CD4-positive, alpha-beta T cell (primary cell): ENCODE data around the gene GPC1. TPM values are rescaled to one million over a fixed set of nuclear protein-coding genes. Genes with fewer than 3 reads are reported as not detected.

Experiments used
- ATAC-seq: fragments of 200-7000 bp; cut with Tn5 transposase; one replicate; pipeline ENCODE4 v1.10.0; 2022; ENCODE audit warnings: mild to moderate bottlenecking; ENCODE audit not compliant: poor library complexity
- CTCF ChIA-PET: fragments of 350-600 bp; sonication (Branson Sonifier 250); formaldehyde crosslinking; loops from one replicate; lab custom pipeline; 2021; ENCODE audit warnings: antibody characterized with exemption, inconsistent platforms; lab: Charles Lee
- POLR2A ChIA-PET: fragments of 350-600 bp; sonication (Branson Sonifier 250); formaldehyde crosslinking; loops from one replicate; lab custom pipeline; 2021; ENCODE audit warnings: antibody characterized with exemption, inconsistent platforms; lab: Charles Lee
- DNase-seq, 14 experiments: peaks; one replicate each; pipeline ENCODE4 v3.0.0-alpha.2; 2013 to 2020; ENCODE audit warnings: mixed read lengths in 2 of 14
- H3K27ac ChIP-seq, 2 donors: one replicate each; pipeline versions ENCODE4 v1.5.1 to v1.7.0; 2013; ENCODE audit warnings: low read length in 2 of 2, low read depth in 1 of 2, mild to moderate bottlenecking in 1 of 2
- H3K27me3 ChIP-seq, 2 experiments: 1 replicate in 1 of 2; 2 replicates in 1 of 2; pipeline versions ENCODE4 v1.6.1 to v1.7.0; 2013; ENCODE audit warnings: low read length in 2 of 2, control low read depth in 1 of 2, mild to moderate bottlenecking in 1 of 2, moderate library complexity in 1 of 2; ENCODE audit not compliant: insufficient read depth in 2 of 2, control insufficient read depth in 1 of 2
- H3K36me3 ChIP-seq: one replicate; pipeline ENCODE4 v1.6.1; 2013; ENCODE audit warnings: low read length, control low read depth; ENCODE audit not compliant: insufficient read depth
- H3K4me1 ChIP-seq: one replicate; pipeline ENCODE4 v1.6.1; 2013; ENCODE audit warnings: low read length, control low read depth; ENCODE audit not compliant: insufficient read depth
- H3K4me3 ChIP-seq: one replicate; pipeline ENCODE4 v1.5.1; 2013; ENCODE audit warnings: mild to moderate bottlenecking, low read length, moderate library complexity
- H3K9me3 ChIP-seq, 2 experiments: 1 replicate in 1 of 2; 2 replicates in 1 of 2; pipeline versions ENCODE4 v1.6.1 to v1.7.0; 2013; ENCODE audit warnings: low read length in 2 of 2, mild to moderate bottlenecking in 2 of 2, control low read depth in 1 of 2, moderate library complexity in 1 of 2; ENCODE audit not compliant: control insufficient read depth in 1 of 2, insufficient read depth in 1 of 2
- H3K27ac Mint-ChIP-seq: one replicate; pipeline ENCODE4 v1.8.0; 2020; ENCODE audit warnings: mixed read lengths
- H3K27me3 Mint-ChIP-seq: one replicate; pipeline ENCODE4 v1.8.0; 2021; ENCODE audit warnings: mixed read lengths
- H3K36me3 Mint-ChIP-seq: one replicate; pipeline ENCODE4 v1.8.0; 2021; ENCODE audit warnings: low read depth, mixed read lengths
- H3K4me1 Mint-ChIP-seq: one replicate; pipeline ENCODE4 v1.8.0; 2021; ENCODE audit warnings: low read depth, mixed read lengths
- H3K4me3 Mint-ChIP-seq: one replicate; pipeline ENCODE4 v1.8.0; 2020; ENCODE audit warnings: mild to moderate bottlenecking, mixed read lengths
- H3K9me3 Mint-ChIP-seq: one replicate; pipeline ENCODE4 v1.8.0; 2020; ENCODE audit warnings: mixed read lengths
- CTCF ChIP-seq: fragments of 200-600 bp; IDR thresholded peaks from one replicate; pipeline ENCODE4 v1.8.0; 2022; ENCODE audit warnings: antibody characterized with exemption, mild to moderate bottlenecking
- intact Hi-C, 2 experiments: fragments of 100-400 bp; cut with DNase I in 1 of 2; cut with micrococcal nuclease in 1 of 2; formaldehyde crosslinking; loops; one replicate each; pipeline versions ENCODE4 v1.15.1 to v1.9.0; 2023 to 2025; cut with DNase I, micrococcal nuclease
- total RNA-seq, 174 experiments: library from RNA in 2 of 174; stranded (reverse) in 2 of 174; gene quantifications; one replicate each; pipeline ENCODE4 v1.2.3 and lab custom pipeline; 2021 to 2026

GPC1 gene
- total RNA-seq, 2 experiments from 2014 or later: 0.58 to 0.98 TPM

GRCh38 chr2:240461471-240462072 lies 26.1 kb downstream of the GPC1 start:
- H3K36me3 ChIP-seq: no peaks in the 10 kb centered on the region
- no peak for TF ChIP-seq CTCF
- no peak overlapping the region for H3K4me3 ChIP-seq
- H3K27me3 ChIP-seq: peaks cover 0 to 8% of the 10 kb centered on the region in 2 experiments
- intact Hi-C loops: no loop called here
- CTCF ChIA-PET: no interaction called here
- ATAC-seq (no peak), DNase-seq (peak in 3 of 14 experiments; percentile 0 to 3 (median 1))
- Mint-ChIP-seq H3K27me3 (peaks cover 7% of the 10 kb centered on the region), H3K4me3 (no peak overlapping the region), H3K9me3 (no peaks in the 10 kb centered on the region), H3K4me1 (no peaks in the 10 kb centered on the region), H3K36me3 (no peaks in the 10 kb centered on the region), H3K27ac (no peak overlapping the region)
- POLR2A ChIA-PET: no interaction called here
- H3K27ac ChIP-seq: no peak overlapping the region
- peaks cover 0 to 15% of the 10 kb centered on the region in 2 experiments for H3K9me3 ChIP-seq
- no peaks in the 10 kb centered on the region for H3K4me1 ChIP-seq

- no peak overlapping the region for H3K4me3 ChIP-seq
- H3K27ac ChIP-seq: no peak overlapping the region
- H3K36me3 Mint-ChIP-seq: no peaks in the 10 kb centered on the region
- no peaks in the 10 kb centered on the region for H3K9me3 Mint-ChIP-seq
- ATAC-seq: no peak
- no peak for TF ChIP-seq CTCF
- H3K27me3 ChIP-seq: peaks cover 0 to 2% of the 10 kb centered on the region in 2 experiments
- ChIA-PET POLR2A (no interaction called here), CTCF (no interaction called here)
- H3K4me1 Mint-ChIP-seq: no peaks in the 10 kb centered on the region
- intact Hi-C loops: no loop called here
- peak in 5 of 14 experiments; percentile 0 to 33 (median 1) for DNase-seq
- H3K36me3 ChIP-seq: no peaks in the 10 kb centered on the region
- no peaks in the 10 kb centered on the region for H3K4me1 ChIP-seq
- H3K27ac Mint-ChIP-seq: no peak overlapping the region
- no peak overlapping the region for H3K4me3 Mint-ChIP-seq
- H3K9me3 ChIP-seq: peaks cover 0 to 12% of the 10 kb centered on the region in 2 experiments
- peaks cover under 1% of the 10 kb centered on the region for H3K27me3 Mint-ChIP-seq
Observed at GRCh38 chr2:240462073-240462706, 26.7 kb downstream of the GPC1 start.

- no peak overlapping the region for H3K4me3 ChIP-seq
- no peak overlapping the region for H3K4me3 Mint-ChIP-seq
- ATAC-seq (no peak), DNase-seq (peak in 3 of 14 experiments; percentile 0 to 3 (median 1))
- H3K36me3 ChIP-seq: no peaks in the 10 kb centered on the region
- H3K4me1 ChIP-seq: no peaks in the 10 kb centered on the region
- H3K4me1 Mint-ChIP-seq: no peaks in the 10 kb centered on the region
- intact Hi-C loops: no loop called here
- CTCF ChIA-PET: no interaction called here
- POLR2A ChIA-PET: no interaction called here
- no peak overlapping the region for H3K27ac ChIP-seq
- peaks cover 0 to 12% of the 10 kb centered on the region in 2 experiments for H3K9me3 ChIP-seq
- H3K9me3 Mint-ChIP-seq: no peaks in the 10 kb centered on the region
- H3K27me3 Mint-ChIP-seq: no peaks in the 10 kb centered on the region
- no peak for TF ChIP-seq CTCF
- H3K27ac Mint-ChIP-seq: no peak overlapping the region
- H3K27me3 ChIP-seq: no peaks in the 10 kb centered on the region
- no peaks in the 10 kb centered on the region for H3K36me3 Mint-ChIP-seq
Observed at GRCh38 chr2:240462707-240463273, 27.3 kb downstream of the GPC1 start.
